Caco-2 (cell line): ENCODE data around the gene POLD2. TPM values are rescaled to one million over a fixed set of nuclear protein-coding genes. Genes with fewer than 3 reads are reported as not detected.

ENCODE experiments used
- BruUV-seq: library from RNA; stranded (reverse); fragments of 400-500 nt; replicated peaks from 2 replicates; lab custom pipeline; 2021; lab: Mats Ljungman, UMichigan
- CTCF ChIA-PET: fragments of 300-600 bp; sonication (Branson Sonifier 250); formaldehyde crosslinking; loops from one replicate; lab custom pipeline; 2022; ENCODE audit warnings: antibody characterized with exemption; lab: Charles Lee
- POLR2A ChIA-PET: fragments of 300-600 bp; sonication (Branson Sonifier 250); formaldehyde crosslinking; loops from one replicate; lab custom pipeline; 2022; ENCODE audit warnings: antibody characterized with exemption; lab: Charles Lee
- DNase-seq, 2 experiments: peaks; one replicate each; pipeline versions ENCODE4 v3.0.0 to v3.0.0-alpha.2; 2020 to 2022
- H3K27me3 ChIP-seq: replicated peaks from 2 replicates; pipeline ENCODE4 v1.6.0; 2011; ENCODE audit warnings: low read length; ENCODE audit not compliant: control insufficient read depth, insufficient read depth
- H3K36me3 ChIP-seq: 2 replicates; pipeline ENCODE4 v1.5.1; 2011; ENCODE audit warnings: low read length; ENCODE audit not compliant: control insufficient read depth, insufficient read depth
- H3K4me1 ChIP-seq: fragments of 250-450 bp; sonication (Bioruptor Pico); 2 replicates; pipeline ENCODE4 v1.5.1; 2020; ENCODE audit warnings: mild to moderate bottlenecking
- H3K4me3 ChIP-seq: 2 replicates; pipeline ENCODE4 v1.5.1; 2011; ENCODE audit warnings: low read depth, mild to moderate bottlenecking, control low read depth, low read length
- H3K9me3 ChIP-seq: fragments of 250-450 bp; sonication (Bioruptor Pico); 2 replicates; pipeline ENCODE4 v1.5.1; 2020; ENCODE audit warnings: mild to moderate bottlenecking, moderate library complexity
- H3K27ac Mint-ChIP-seq: one replicate; pipeline ENCODE4 v1.8.0; 2022; ENCODE audit warnings: mixed read lengths; ENCODE audit not compliant: unreplicated experiment
- H3K27me3 Mint-ChIP-seq: one replicate; pipeline ENCODE4 v1.8.0; 2022; ENCODE audit warnings: mixed read lengths; ENCODE audit not compliant: insufficient read depth, unreplicated experiment
- H3K36me3 Mint-ChIP-seq: one replicate; pipeline ENCODE4 v1.8.0; 2022; ENCODE audit warnings: mild to moderate bottlenecking, mixed read lengths; ENCODE audit not compliant: insufficient read depth, unreplicated experiment
- H3K4me1 Mint-ChIP-seq: one replicate; pipeline ENCODE4 v1.8.0; 2022; ENCODE audit warnings: low read depth, mixed read lengths; ENCODE audit not compliant: unreplicated experiment
- H3K4me3 Mint-ChIP-seq: one replicate; pipeline ENCODE4 v1.8.0; 2022; ENCODE audit warnings: mild to moderate bottlenecking, moderate library complexity, mixed read lengths; ENCODE audit not compliant: unreplicated experiment
- H3K9me3 Mint-ChIP-seq: one replicate; pipeline ENCODE4 v1.8.0; 2022; ENCODE audit warnings: mixed read lengths; ENCODE audit not compliant: unreplicated experiment
- intact Hi-C: fragments of 100-400 bp; cut with micrococcal nuclease; formaldehyde crosslinking; loops from one replicate; pipeline ENCODE4 v1.10.0; 2022; ENCODE audit not compliant: unreplicated experiment
- total RNA-seq: library from RNA; stranded (reverse); gene quantifications from 2 replicates; pipeline ENCODE4 v1.2.3, GENCODE V29; 2022
- TF ChIP-seq, protein P1 (sequence below), 2 experiments: fragments of 200-600 bp in 1 of 2; IDR thresholded peaks; 1 replicate in 1 of 2; 2 replicates in 1 of 2; pipeline versions ENCODE4 v1.5.1 to v1.8.0; 2011 to 2022; ENCODE audit warnings: antibody characterized with exemption in 1 of 2, control low read depth in 1 of 2, inconsistent platforms in 1 of 2, low read depth in 1 of 2, low read length in 1 of 2, mild to moderate bottlenecking in 1 of 2, moderate library complexity in 1 of 2; ENCODE audit not compliant: insufficient read depth in 1 of 2, severe bottlenecking in 1 of 2, unreplicated experiment in 1 of 2

The POLD2 gene
- total RNA-seq, 1 experiment from 2014 or later: 140 TPM

DNA sequence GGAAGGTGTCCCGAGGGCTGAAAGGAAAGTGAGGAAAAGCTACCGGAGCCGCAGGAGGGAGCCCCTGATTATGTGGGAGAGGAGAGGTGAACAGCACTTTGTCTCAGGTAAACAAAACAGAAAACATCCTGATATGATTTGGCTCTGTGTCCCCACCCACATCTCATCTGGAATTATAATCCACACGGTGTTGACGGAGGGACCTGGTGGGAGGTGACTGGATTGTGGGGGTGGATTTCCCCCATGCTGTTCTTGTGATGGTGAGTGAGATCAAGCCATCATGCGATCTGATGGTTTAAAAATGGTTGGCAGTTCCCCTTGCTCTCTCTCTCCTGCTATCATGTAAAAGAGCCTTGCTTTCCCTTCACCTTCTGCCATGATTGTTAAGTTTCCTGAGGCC is 3.0 kb downstream of the POLD2 start:
- Histone ChIP-seq H3K27me3 (no peaks in the 10 kb centered on the region), H3K9me3 (no peaks in the 10 kb centered on the region), H3K36me3 (peaks cover 2% of the 10 kb centered on the region), H3K4me3 (no peak overlapping the region), H3K4me1 (no peaks in the 10 kb centered on the region)
- ChIA-PET CTCF (interaction anchor here (0.6 kb wide), 1 partner anchor 13 kb away, joined by 3 read pairs; no protein-coding TSS in a partner anchor), POLR2A (no interaction called here)
- peaks cover 45% of the 10 kb centered on the region for H3K36me3 Mint-ChIP-seq
- H3K27ac Mint-ChIP-seq: no peak overlapping the region
- TF ChIP-seq, protein P1, sequence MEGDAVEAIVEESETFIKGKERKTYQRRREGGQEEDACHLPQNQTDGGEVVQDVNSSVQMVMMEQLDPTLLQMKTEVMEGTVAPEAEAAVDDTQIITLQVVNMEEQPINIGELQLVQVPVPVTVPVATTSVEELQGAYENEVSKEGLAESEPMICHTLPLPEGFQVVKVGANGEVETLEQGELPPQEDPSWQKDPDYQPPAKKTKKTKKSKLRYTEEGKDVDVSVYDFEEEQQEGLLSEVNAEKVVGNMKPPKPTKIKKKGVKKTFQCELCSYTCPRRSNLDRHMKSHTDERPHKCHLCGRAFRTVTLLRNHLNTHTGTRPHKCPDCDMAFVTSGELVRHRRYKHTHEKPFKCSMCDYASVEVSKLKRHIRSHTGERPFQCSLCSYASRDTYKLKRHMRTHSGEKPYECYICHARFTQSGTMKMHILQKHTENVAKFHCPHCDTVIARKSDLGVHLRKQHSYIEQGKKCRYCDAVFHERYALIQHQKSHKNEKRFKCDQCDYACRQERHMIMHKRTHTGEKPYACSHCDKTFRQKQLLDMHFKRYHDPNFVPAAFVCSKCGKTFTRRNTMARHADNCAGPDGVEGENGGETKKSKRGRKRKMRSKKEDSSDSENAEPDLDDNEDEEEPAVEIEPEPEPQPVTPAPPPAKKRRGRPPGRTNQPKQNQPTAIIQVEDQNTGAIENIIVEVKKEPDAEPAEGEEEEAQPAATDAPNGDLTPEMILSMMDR (IDR thresholded peaks at IDR 0.05; ENCODE audit: insufficient read depth in 1 of 2, low read depth in 1 of 2, low read length in 1 of 2, severe bottlenecking in 1 of 2, unreplicated experiment in 1 of 2): no peak
- DNase-seq: no peak
- H3K9me3 Mint-ChIP-seq: no peaks in the 10 kb centered on the region
- H3K4me3 Mint-ChIP-seq: no peak overlapping the region
- no TSS peak for BruUV-seq
- H3K4me1 Mint-ChIP-seq: peaks cover 12% of the 10 kb centered on the region
- intact Hi-C loops: no loop called here
- no peaks in the 10 kb centered on the region for H3K27me3 Mint-ChIP-seq

DNA sequence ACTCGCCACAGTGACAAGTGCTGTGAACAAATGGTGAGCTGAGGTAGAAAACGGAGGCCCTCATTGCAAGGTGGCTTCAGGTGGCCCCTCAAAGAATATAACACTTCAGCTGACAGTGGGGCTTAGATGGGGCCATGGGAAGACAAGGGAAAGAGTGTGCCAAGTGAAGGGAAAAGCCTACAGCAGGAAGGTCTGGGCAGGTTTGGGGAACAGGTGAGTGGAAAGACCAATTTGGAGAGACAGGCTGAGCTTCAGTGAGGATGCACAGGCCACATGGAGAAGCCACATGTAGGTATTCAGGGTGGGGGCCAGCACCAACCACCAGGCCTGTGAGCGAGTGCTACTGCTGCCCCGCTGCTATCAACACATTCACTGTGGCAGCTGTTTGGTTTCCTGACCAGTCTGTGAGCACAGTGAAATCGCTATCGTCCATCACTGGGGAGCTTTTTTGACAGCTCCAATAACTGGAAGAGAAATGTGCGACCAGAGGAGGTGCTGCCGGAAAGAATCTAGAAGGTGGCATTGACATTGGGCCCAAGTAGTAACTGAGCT is 3.4 kb downstream of the POLD2 start:
- Mint-ChIP-seq H3K4me3 (no peak overlapping the region), H3K9me3 (no peaks in the 10 kb centered on the region), H3K27me3 (no peaks in the 10 kb centered on the region), H3K27ac (no peak overlapping the region), H3K4me1 (peaks cover 12% of the 10 kb centered on the region), H3K36me3 (peaks cover 48% of the 10 kb centered on the region)
- TF ChIP-seq, protein P1 (IDR thresholded peaks at IDR 0.05; ENCODE audit: insufficient read depth in 1 of 2, low read depth in 1 of 2, low read length in 1 of 2, severe bottlenecking in 1 of 2, unreplicated experiment in 1 of 2): no peak
- intact Hi-C loops: no loop called here
- no TSS peak for BruUV-seq
- no peaks in the 10 kb centered on the region for H3K9me3 ChIP-seq
- ChIA-PET POLR2A (no interaction called here), CTCF (interaction anchor here (0.6 kb wide), 1 partner anchor 13 kb away, joined by 3 read pairs; no protein-coding TSS in a partner anchor)
- DNase-seq: no peak
- H3K4me3 ChIP-seq: no peak overlapping the region
- no peaks in the 10 kb centered on the region for H3K4me1 ChIP-seq
- H3K36me3 ChIP-seq: peaks cover 2% of the 10 kb centered on the region
- H3K27me3 ChIP-seq: no peaks in the 10 kb centered on the region

DNA sequence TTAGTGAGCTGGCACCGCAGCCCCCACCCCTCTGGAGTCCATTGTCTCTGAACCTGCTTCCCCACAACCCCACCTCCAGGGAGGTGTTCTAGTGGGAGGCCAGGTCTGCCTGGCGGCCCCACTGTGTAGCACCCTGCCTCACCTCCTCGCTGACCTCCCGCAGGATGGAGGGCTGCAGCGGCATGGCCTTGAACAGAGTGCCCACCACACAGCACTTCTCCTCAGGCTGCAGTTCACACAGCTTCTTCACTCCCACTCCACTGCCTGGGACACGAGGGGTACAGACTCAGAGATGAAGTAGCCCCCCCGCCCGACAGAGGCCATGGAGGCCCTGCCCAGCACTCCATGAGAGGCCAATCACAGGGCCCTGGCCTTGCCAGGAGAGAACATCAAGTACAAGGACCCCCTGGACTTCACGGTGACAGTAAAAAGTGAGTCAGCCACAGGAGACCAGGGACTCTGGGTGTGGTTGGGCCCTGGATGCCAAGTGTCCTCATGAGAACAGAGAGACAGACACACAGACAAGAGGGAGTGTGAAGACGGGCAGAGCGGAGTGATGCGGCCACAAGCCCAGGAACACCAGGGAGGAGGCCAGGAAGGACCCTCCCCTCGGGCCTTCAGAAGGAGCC is 5.4 kb downstream of the POLD2 start:
- Mint-ChIP-seq H3K36me3 (peaks cover 37% of the 10 kb centered on the region), H3K27me3 (no peaks in the 10 kb centered on the region), H3K9me3 (no peaks in the 10 kb centered on the region), H3K4me3 (no peak overlapping the region), H3K27ac (no peak overlapping the region), H3K4me1 (peaks cover 12% of the 10 kb centered on the region)
- DNase-seq: no peak
- H3K27me3 ChIP-seq: no peaks in the 10 kb centered on the region
- H3K9me3 ChIP-seq: no peaks in the 10 kb centered on the region
- intact Hi-C loops: no loop called here
- H3K36me3 ChIP-seq: peaks cover 2% of the 10 kb centered on the region
- ChIA-PET POLR2A (no interaction called here), CTCF (no interaction called here)
- TF ChIP-seq, protein P1 (IDR thresholded peaks at IDR 0.05; ENCODE audit: insufficient read depth in 1 of 2, low read depth in 1 of 2, low read length in 1 of 2, severe bottlenecking in 1 of 2, unreplicated experiment in 1 of 2): no peak
- no TSS peak for BruUV-seq
- H3K4me3 ChIP-seq: no peak overlapping the region
- no peaks in the 10 kb centered on the region for H3K4me1 ChIP-seq
